ENCODE measurements around the gene TMEM63B.

The TMEM63B gene

DNA sequence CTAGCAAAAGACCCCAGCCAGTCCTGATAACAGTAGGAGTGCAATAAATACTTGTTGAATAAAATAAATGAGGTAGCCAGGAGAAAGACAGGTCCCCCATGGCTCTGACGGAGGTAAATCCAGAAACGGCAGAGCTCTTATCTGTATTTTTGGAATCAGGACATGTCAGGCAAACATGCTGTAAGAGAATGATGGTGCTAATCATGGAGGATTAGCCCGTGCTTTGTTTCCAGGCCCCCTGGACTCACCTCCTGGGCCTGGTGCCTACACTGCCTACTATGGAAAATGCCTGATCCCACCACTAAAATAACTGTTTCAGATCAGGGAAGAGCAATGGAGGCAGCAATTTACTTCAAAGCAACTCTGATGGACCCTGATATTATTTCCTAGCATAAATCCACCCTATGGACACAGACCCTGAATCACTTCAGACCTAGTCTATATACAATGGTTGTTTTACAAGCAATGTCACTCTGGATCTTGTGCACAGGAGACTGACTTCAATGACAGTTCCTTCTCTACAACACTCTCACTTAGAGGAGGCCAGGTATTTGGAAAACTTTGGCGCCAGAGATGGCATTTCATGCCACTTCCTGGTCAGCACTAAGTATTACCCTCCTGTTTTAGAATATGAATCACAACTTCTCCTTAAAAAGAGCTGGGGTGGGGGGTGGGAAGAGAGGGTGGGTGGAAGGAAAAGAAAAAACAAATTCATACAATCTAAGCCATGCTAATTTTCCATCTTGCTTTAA is 6.5 kb upstream of the TMEM63B start:
- H3K9me3 ChIP-seq (replicated peaks in 1 of 2; ENCODE audit: control insufficient read depth in 2 of 2, insufficient read depth in 1 of 2, low read depth in 1 of 2, low read length in 2 of 2), result no peaks in the 10 kb centered on the region
- no peak overlapping the region for H3K23ac ChIP-seq (ENCODE audit: low read depth, low read length, poor library complexity)
- no peak for DNase-seq (ENCODE audit: low spot score)
- peaks cover 6% of the 10 kb centered on the region for H3K79me1 ChIP-seq (ENCODE audit: low read depth, low read length)
- no peak overlapping the region for H2BK5ac ChIP-seq (ENCODE audit: low read length)
- H2AFZ ChIP-seq (ENCODE audit: low read length), result no peak overlapping the region
- no peak overlapping the region for H3K18ac ChIP-seq (ENCODE audit: low read length)
- H2BK15ac ChIP-seq (ENCODE audit: low read length), result no peak overlapping the region
- H3K27me3 ChIP-seq (ENCODE audit: control insufficient read depth in 3 of 3, insufficient read depth in 3 of 3, low read depth in 1 of 3, low read length in 3 of 3), result no peaks in the 10 kb centered on the region
- H3K36me3 ChIP-seq (replicated peaks in 1 of 2; ENCODE audit: control insufficient read depth in 2 of 2, insufficient read depth in 2 of 2, low read length in 2 of 2), result peaks cover 0 to 48% of the 10 kb centered on the region in 2 donors
- no peak overlapping the region for H3K9ac ChIP-seq (ENCODE audit: low read depth, low read length, poor library complexity)
- H3K4me2 ChIP-seq (ENCODE audit: insufficient read depth, low read length, poor library complexity, severe bottlenecking), result no peak overlapping the region
- no peak overlapping the region for H2BK120ac ChIP-seq (ENCODE audit: low read depth, low read length)
- no peak overlapping the region for H4K8ac ChIP-seq (ENCODE audit: low read depth, low read length)
- H3K27ac ChIP-seq (replicated peaks; ENCODE audit: low read length), result no peak overlapping the region
- H3K4ac ChIP-seq (ENCODE audit: low read length), result no peak overlapping the region
- no peak overlapping the region for H4K91ac ChIP-seq (ENCODE audit: low read depth, low read length, poor library complexity)
- H3K4me3 ChIP-seq (ENCODE audit: low read length in 2 of 2), result no peak overlapping the region
- H3K14ac ChIP-seq (ENCODE audit: low read length), result no peak overlapping the region
- H2BK12ac ChIP-seq (ENCODE audit: low read length), result no peak overlapping the region
- H3K4me1 ChIP-seq (ENCODE audit: control insufficient read depth in 2 of 2, insufficient read depth in 1 of 2, low read depth in 1 of 2, low read length in 2 of 2), result peaks cover 16 to 19% of the 10 kb centered on the region in 2 donors
- no CpG with 5 or more reads among the region's 4 CpGs for WGBS, 2 donors (ENCODE audit: extremely low coverage in 2 of 2, insufficient read length in 2 of 2, insufficient replicate concordance in 1 of 2)
- H2AK5ac ChIP-seq (ENCODE audit: low read depth, low read length), result no peak overlapping the region

DNA sequence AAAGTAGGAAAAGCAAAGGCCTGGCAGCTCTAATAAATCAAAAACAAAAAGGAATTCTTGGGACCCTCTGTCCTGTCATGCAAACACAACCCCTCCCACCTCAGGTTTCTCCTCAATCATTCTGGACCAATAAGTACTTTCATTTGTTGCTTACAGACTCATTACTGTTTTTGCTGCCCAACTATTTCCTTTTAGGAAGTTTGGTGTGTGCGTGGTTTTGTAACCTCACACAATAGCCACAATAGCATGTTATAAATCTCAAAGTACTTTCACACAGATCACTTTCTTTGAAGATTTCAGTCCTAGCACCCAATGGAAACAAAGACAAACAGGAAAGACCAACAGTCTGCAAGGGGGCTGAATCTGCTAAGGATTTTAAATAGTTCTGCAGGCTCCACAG is 4.6 kb upstream of the TMEM63B start:
- Histone ChIP-seq H3K14ac (ENCODE audit: low read length) (no peak overlapping the region), H2BK5ac (ENCODE audit: low read length) (no peak overlapping the region), H3K23ac (ENCODE audit: low read depth, low read length, poor library complexity) (no peak overlapping the region), H2BK120ac (ENCODE audit: low read depth, low read length) (no peak overlapping the region), H3K27me3 (ENCODE audit: control insufficient read depth in 3 of 3, insufficient read depth in 3 of 3, low read depth in 1 of 3, low read length in 3 of 3) (no peaks in the 10 kb centered on the region), H4K91ac (ENCODE audit: low read depth, low read length, poor library complexity) (no peak overlapping the region), H3K4ac (ENCODE audit: low read length) (no peak overlapping the region), H3K36me3 (replicated peaks in 1 of 2; ENCODE audit: control insufficient read depth in 2 of 2, insufficient read depth in 2 of 2, low read length in 2 of 2) (peaks cover 0 to 36% of the 10 kb centered on the region in 2 donors), H3K4me3 (ENCODE audit: low read length in 2 of 2) (no peak overlapping the region), H2AK5ac (ENCODE audit: low read depth, low read length) (no peak overlapping the region), H3K4me1 (ENCODE audit: control insufficient read depth in 2 of 2, insufficient read depth in 1 of 2, low read depth in 1 of 2, low read length in 2 of 2) (peaks cover 20 to 24% of the 10 kb centered on the region in 2 donors), H2BK15ac (ENCODE audit: low read length) (no peak overlapping the region), H3K27ac (replicated peaks; ENCODE audit: low read length) (no peak overlapping the region), H4K8ac (ENCODE audit: low read depth, low read length) (no peak overlapping the region), H2BK12ac (ENCODE audit: low read length) (no peak overlapping the region), H3K4me2 (ENCODE audit: insufficient read depth, low read length, poor library complexity, severe bottlenecking) (no peak overlapping the region), H3K9me3 (replicated peaks in 1 of 2; ENCODE audit: control insufficient read depth in 2 of 2, insufficient read depth in 1 of 2, low read depth in 1 of 2, low read length in 2 of 2) (no peaks in the 10 kb centered on the region), H2AFZ (ENCODE audit: low read length) (no peak overlapping the region), H3K79me1 (ENCODE audit: low read depth, low read length) (peaks cover 4% of the 10 kb centered on the region), H3K18ac (ENCODE audit: low read length) (no peak overlapping the region), H3K9ac (ENCODE audit: low read depth, low read length, poor library complexity) (no peak overlapping the region)
- WGBS, 2 donors (ENCODE audit: extremely low coverage in 2 of 2, insufficient read length in 2 of 2, insufficient replicate concordance in 1 of 2), result no CpG with 5 or more reads among the region's 1 CpG
- no peak for DNase-seq (ENCODE audit: low spot score)

DNA sequence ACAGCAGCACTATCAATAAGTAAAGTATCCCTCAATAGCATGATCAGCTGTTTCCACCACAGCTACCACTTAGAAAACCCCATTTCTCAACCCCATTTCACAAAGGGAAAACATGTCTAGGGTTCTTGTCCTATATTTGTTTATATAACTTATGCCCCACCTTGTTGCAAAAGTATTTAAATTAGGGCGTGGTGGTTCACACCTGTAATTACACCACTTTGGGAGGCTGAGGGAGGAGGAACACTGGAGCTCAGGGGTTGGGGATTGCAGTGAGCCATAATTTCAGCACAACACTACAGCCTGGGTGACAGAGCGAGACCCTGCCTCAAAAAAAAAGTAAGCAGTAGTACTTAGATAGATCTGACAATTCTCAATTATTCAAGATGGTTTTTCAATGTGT is 3.8 kb upstream of the TMEM63B start:
- no peak overlapping the region for H2BK12ac ChIP-seq (ENCODE audit: low read length)
- no peaks in the 10 kb centered on the region for H3K27me3 ChIP-seq (ENCODE audit: control insufficient read depth in 3 of 3, insufficient read depth in 3 of 3, low read depth in 1 of 3, low read length in 3 of 3)
- H3K9ac ChIP-seq (ENCODE audit: low read depth, low read length, poor library complexity), result no peak overlapping the region
- no peak overlapping the region for H4K91ac ChIP-seq (ENCODE audit: low read depth, low read length, poor library complexity)
- DNase-seq (ENCODE audit: low spot score), result no peak
- H3K18ac ChIP-seq (ENCODE audit: low read length), result no peak overlapping the region
- no peak overlapping the region for H3K4ac ChIP-seq (ENCODE audit: low read length)
- no peak overlapping the region for H2BK120ac ChIP-seq (ENCODE audit: low read depth, low read length)
- peaks cover 7% of the 10 kb centered on the region for H3K79me1 ChIP-seq (ENCODE audit: low read depth, low read length)
- no peak overlapping the region for H3K27ac ChIP-seq (replicated peaks; ENCODE audit: low read length)
- no peak overlapping the region for H2AK5ac ChIP-seq (ENCODE audit: low read depth, low read length)
- H4K8ac ChIP-seq (ENCODE audit: low read depth, low read length), result no peak overlapping the region
- no peak overlapping the region for H2BK5ac ChIP-seq (ENCODE audit: low read length)
- peaks cover 24 to 26% of the 10 kb centered on the region in 2 donors for H3K4me1 ChIP-seq (ENCODE audit: control insufficient read depth in 2 of 2, insufficient read depth in 1 of 2, low read depth in 1 of 2, low read length in 2 of 2)
- no peak overlapping the region for H2AFZ ChIP-seq (ENCODE audit: low read length)
- no peak overlapping the region for H2BK15ac ChIP-seq (ENCODE audit: low read length)
- H3K36me3 ChIP-seq (replicated peaks in 1 of 2; ENCODE audit: control insufficient read depth in 2 of 2, insufficient read depth in 2 of 2, low read length in 2 of 2), result peaks cover 0 to 29% of the 10 kb centered on the region in 2 donors
- no peaks in the 10 kb centered on the region for H3K9me3 ChIP-seq (replicated peaks in 1 of 2; ENCODE audit: control insufficient read depth in 2 of 2, insufficient read depth in 1 of 2, low read depth in 1 of 2, low read length in 2 of 2)
- no CpG with 5 or more reads among the region's 2 CpGs for WGBS, 2 donors (ENCODE audit: extremely low coverage in 2 of 2, insufficient read length in 2 of 2, insufficient replicate concordance in 1 of 2)
- H3K4me3 ChIP-seq (ENCODE audit: low read length in 2 of 2), result no peak overlapping the region
- no peak overlapping the region for H3K23ac ChIP-seq (ENCODE audit: low read depth, low read length, poor library complexity)
- H3K14ac ChIP-seq (ENCODE audit: low read length), result no peak overlapping the region
- H3K4me2 ChIP-seq (ENCODE audit: insufficient read depth, low read length, poor library complexity, severe bottlenecking), result no peak overlapping the region

DNA sequence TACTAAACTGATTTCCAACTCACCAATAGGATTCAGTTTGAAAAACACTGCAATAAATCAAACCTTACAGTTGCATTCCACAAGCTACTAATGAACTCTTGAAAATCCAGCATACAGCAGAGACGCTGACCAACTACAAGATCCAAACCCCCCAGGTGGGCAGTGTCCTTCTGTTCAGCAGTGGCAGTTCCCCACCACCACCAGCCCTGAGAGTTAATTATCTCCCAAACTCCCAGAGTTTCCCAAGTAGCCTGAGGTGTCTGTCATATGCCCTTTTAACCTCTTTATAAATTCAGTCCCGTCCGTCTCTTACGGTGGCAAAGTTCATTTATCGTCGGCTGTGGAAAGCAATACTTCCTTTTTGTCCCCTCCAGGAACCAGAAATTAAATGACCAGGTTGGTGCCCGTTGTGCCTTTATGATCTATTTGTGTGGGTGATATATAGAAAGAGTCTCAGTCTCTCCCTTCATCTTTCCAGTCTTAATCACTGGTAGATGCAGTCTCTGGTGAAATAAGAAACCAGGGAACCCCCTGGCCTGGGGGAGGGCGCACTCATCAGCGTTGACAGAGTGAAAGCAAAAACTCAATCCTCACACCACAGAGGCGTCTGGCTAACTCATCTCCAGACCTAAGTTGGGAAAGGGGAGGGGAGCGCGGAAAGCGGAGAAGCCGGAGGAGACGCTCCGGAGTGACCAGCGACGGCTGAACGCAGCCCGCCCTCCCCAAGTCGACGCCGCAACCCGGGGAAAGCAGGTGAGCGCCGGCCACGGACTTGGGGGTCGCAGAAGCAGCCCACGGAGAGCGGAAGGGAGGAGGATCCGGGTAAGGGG is 819 bp upstream of the TMEM63B start:
- peak overlapping the region; percentile 96 for H3K18ac ChIP-seq (ENCODE audit: low read length)
- no peaks in the 10 kb centered on the region for H3K27me3 ChIP-seq (ENCODE audit: control insufficient read depth in 3 of 3, insufficient read depth in 3 of 3, low read depth in 1 of 3, low read length in 3 of 3)
- H2BK120ac ChIP-seq (ENCODE audit: low read depth, low read length), result no peak overlapping the region

More for the DNA sequence above, 819 bp upstream of the TMEM63B start:
- WGBS, 2 donors (ENCODE audit: extremely low coverage in 2 of 2, insufficient read length in 2 of 2, insufficient replicate concordance in 1 of 2), result no CpG with 5 or more reads among the region's 31 CpGs
- H4K91ac ChIP-seq (ENCODE audit: low read depth, low read length, poor library complexity), result no peak overlapping the region
- peak; percentile 49 for DNase-seq (ENCODE audit: low spot score)
- H2AK5ac ChIP-seq (ENCODE audit: low read depth, low read length), result peak overlapping the region; percentile 56
- H3K9me3 ChIP-seq (replicated peaks in 1 of 2; ENCODE audit: control insufficient read depth in 2 of 2, insufficient read depth in 1 of 2, low read depth in 1 of 2, low read length in 2 of 2), result no peaks in the 10 kb centered on the region
- H2AFZ ChIP-seq (ENCODE audit: low read length), result peak overlapping the region; percentile 86
- no peak overlapping the region for H2BK12ac ChIP-seq (ENCODE audit: low read length)
- H3K36me3 ChIP-seq (replicated peaks in 1 of 2; ENCODE audit: control insufficient read depth in 2 of 2, insufficient read depth in 2 of 2, low read length in 2 of 2), result peaks cover 0 to 23% of the 10 kb centered on the region in 2 donors
- H3K23ac ChIP-seq (ENCODE audit: low read depth, low read length, poor library complexity), result peak overlapping the region; percentile 98
- no peak overlapping the region for H3K14ac ChIP-seq (ENCODE audit: low read length)
- H3K79me1 ChIP-seq (ENCODE audit: low read depth, low read length), result peaks cover 5% of the 10 kb centered on the region
- H2BK5ac ChIP-seq (ENCODE audit: low read length), result peak overlapping the region; percentile 40
- peak overlapping the region; percentile 93 for H3K9ac ChIP-seq (ENCODE audit: low read depth, low read length, poor library complexity)
- H4K8ac ChIP-seq (ENCODE audit: low read depth, low read length), result no peak overlapping the region
- H3K27ac ChIP-seq (replicated peaks; ENCODE audit: low read length), result peak overlapping the region; percentile 71
- H2BK15ac ChIP-seq (ENCODE audit: low read length), result no peak overlapping the region
- H3K4me1 ChIP-seq (ENCODE audit: control insufficient read depth in 2 of 2, insufficient read depth in 1 of 2, low read depth in 1 of 2, low read length in 2 of 2), result peaks cover 21 to 28% of the 10 kb centered on the region in 2 donors
- H3K4ac ChIP-seq (ENCODE audit: low read length), result no peak overlapping the region
- H3K4me3 ChIP-seq (ENCODE audit: low read length in 2 of 2), result peak overlapping the region; percentile 85 to 91
- peak overlapping the region; percentile 71 for H3K4me2 ChIP-seq (ENCODE audit: insufficient read depth, low read length, poor library complexity, severe bottlenecking)
